Measurements from ENCODE around the gene BLVRB. TPM values are rescaled to one million over a fixed set of nuclear protein-coding genes. Genes with fewer than 3 reads are reported as not detected.

BLVRB gene
- total and polyA plus RNA-seq, 9 of the 15 experiments (the other 6 are each of a cell fraction or from before 2014, with no cell fraction given): 81.1 to 749 (median 331) TPM

GRCh38 chr19:40443131-40443999, 22.2 kb downstream of the BLVRB start (continued):
- TF ChIP-seq REST (IDR thresholded peaks at IDR 0.05; ENCODE audit: borderline replicate concordance): peak; percentile 5; the same call in 1 of the 2 replicates
- no peak for TF ChIP-seq REST (CRISPR knock-in tag; IDR thresholded peaks at IDR 0.05; ENCODE audit: low read depth)
- TF ChIP-seq ZBED1 (IDR thresholded peaks at IDR 0.05): no peak
- no peak for TF ChIP-seq ZNF431 (CRISPR knock-in tag; IDR thresholded peaks at IDR 0.05)
- no peak for TF ChIP-seq GATAD2B (IDR thresholded peaks at IDR 0.05; ENCODE audit: borderline replicate concordance)
- no peak for TF ChIP-seq ZNF277 (CRISPR knock-in tag; IDR thresholded peaks at IDR 0.05; ENCODE audit: borderline replicate concordance)
- TF ChIP-seq DLX4 (CRISPR knock-in tag; IDR thresholded peaks at IDR 0.05): no peak
- no peak for TF ChIP-seq MAFG (tag; conservative IDR thresholded peaks at IDR 0.05)
- TF ChIP-seq MAFF (IDR thresholded peaks at IDR 0.05; ENCODE audit: low read length): no peak
- no peak for TF ChIP-seq KDM5B (IDR thresholded peaks at IDR 0.05; ENCODE audit: insufficient replicate concordance, low read depth, low read length)
- no peak for TF ChIP-seq NFXL1 (CRISPR knock-in tag; IDR thresholded peaks at IDR 0.05)
- no peak for TF ChIP-seq ZNF518B (CRISPR knock-in tag; IDR thresholded peaks at IDR 0.05)
- no peak for TF ChIP-seq TAF9B (IDR thresholded peaks at IDR 0.05; ENCODE audit: partially characterized antibody)

Measured in K562 (cell line).